Peyer's patch (tissue), 4 donors: ENCODE results near the gene PACSIN2. TPM values are rescaled to one million over a fixed set of nuclear protein-coding genes. Genes with fewer than 3 reads are reported as not detected.
A peak's percentile ranks its signal among the peaks of the same experiment; 100 is the strongest.
"Not testable (repeated sequence)": the region's sequence is repeated elsewhere in the genome, so short reads cannot be mapped to it uniquely, and the experiment has no call there.

ENCODE experiments used
- DNase-seq, 3 donors: peaks; one replicate each; pipeline ENCODE4 v3.0.0-alpha.2; 2017 to 2019
- H3K27ac ChIP-seq, 4 donors: fragments of 200-600 bp; sonication (generic); one replicate each; pipeline ENCODE4 v1.5.1; 2016 to 2019
- H3K27me3 ChIP-seq, 2 donors: fragments of 200-600 bp; sonication (generic); one replicate each; pipeline ENCODE4 v1.5.1; 2019
- H3K36me3 ChIP-seq, 3 donors: fragments of 200-600 bp; sonication (generic); one replicate each; pipeline ENCODE4 v1.5.1; 2016 to 2019
- H3K4me1 ChIP-seq, 4 donors: fragments of 200-600 bp; sonication (generic); one replicate each; pipeline ENCODE4 v1.5.1; 2016 to 2019
- H3K4me3 ChIP-seq, 4 donors: fragments of 200-600 bp; sonication (generic); 1 replicate in 3 of 4; 2 replicates in 1 of 4; pipeline ENCODE4 v1.5.1; 2016 to 2019; ENCODE audit warnings: mild to moderate bottlenecking in 1 of 4
- H3K9me3 ChIP-seq, 4 donors: fragments of 200-600 bp; sonication (generic); one replicate each; pipeline ENCODE4 v1.5.1; 2016 to 2019; ENCODE audit warnings: mild to moderate bottlenecking in 1 of 4
- CTCF ChIP-seq, 6 experiments: fragments of 450-650 bp in 4 of 6; fragments of 200-600 bp in 2 of 6; sonication (generic) in 1 of 6; IDR thresholded peaks; one replicate each; pipeline ENCODE4 v1.5.1; 2017 to 2019; ENCODE audit warnings: antibody characterized with exemption in 6 of 6, mild to moderate bottlenecking in 3 of 6, moderate library complexity in 1 of 6
- POLR2A ChIP-seq, 2 donors: fragments of 450-650 bp; IDR thresholded peaks; one replicate each; pipeline ENCODE4 v1.5.1; 2017; ENCODE audit warnings: antibody characterized with exemption in 2 of 2, mild to moderate bottlenecking in 2 of 2, moderate library complexity in 2 of 2
- total RNA-seq, 4 donors: library from RNA; depleted of rRNA; stranded (reverse); fragments of >200 nt; gene quantifications; one replicate each; pipeline ENCODE4 v1.1.0, GENCODE V29; 2016

Gene PACSIN2
- total RNA-seq, 4 donors from 2014 or later = 58.0 to 149 (median 110) TPM

DNA sequence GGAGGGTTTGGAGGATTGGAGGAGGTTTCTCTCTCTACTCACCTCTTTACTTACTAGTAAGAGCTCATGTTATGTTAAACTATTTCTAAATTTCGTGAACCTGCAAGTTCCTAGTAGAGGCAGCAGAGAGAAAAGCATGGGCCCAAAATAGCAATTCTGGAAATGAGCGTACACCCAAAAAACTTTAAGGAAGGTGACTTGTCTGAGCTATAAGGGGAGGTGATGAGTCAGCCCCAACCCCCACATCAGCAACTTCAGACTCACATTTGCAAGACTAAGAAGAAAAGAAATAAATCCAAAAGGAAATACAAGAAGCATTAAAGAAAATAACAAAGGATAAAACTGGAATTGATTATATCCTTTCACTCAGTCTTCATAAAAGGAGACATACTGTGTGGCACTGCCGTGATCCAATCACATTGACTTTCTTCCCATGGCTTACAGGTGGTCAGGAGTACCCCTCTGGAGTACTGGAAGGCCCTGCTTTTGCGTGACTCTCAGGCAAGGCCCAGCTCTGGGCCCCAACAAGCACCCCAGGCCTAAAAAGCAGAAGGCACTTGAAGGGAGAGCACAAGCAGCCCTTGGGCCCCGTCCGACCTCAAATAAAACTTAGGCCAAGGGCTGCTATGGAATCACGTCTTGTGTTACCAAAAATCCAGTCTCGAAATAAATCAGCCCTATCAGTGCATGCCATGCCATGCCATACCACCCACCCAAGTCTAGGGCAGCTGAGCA is 14.3 kb downstream of the PACSIN2 start:
- Histone ChIP-seq H3K4me1 (peaks cover under 1 to 79% (median 15%) of the 10 kb centered on the region in 4 donors), H3K36me3 (no peaks in the 10 kb centered on the region), H3K9me3 (no peaks in the 10 kb centered on the region), H3K4me3 (no peak overlapping the region), H3K27ac (peak overlapping the region in 1 of 4 donors; percentile 14), H3K27me3 (no peaks in the 10 kb centered on the region)
- DNase-seq = no peak
- TF ChIP-seq CTCF (IDR thresholded peaks at IDR 0.05) (no peak), POLR2A (IDR thresholded peaks at IDR 0.05) (no peak)

DNA sequence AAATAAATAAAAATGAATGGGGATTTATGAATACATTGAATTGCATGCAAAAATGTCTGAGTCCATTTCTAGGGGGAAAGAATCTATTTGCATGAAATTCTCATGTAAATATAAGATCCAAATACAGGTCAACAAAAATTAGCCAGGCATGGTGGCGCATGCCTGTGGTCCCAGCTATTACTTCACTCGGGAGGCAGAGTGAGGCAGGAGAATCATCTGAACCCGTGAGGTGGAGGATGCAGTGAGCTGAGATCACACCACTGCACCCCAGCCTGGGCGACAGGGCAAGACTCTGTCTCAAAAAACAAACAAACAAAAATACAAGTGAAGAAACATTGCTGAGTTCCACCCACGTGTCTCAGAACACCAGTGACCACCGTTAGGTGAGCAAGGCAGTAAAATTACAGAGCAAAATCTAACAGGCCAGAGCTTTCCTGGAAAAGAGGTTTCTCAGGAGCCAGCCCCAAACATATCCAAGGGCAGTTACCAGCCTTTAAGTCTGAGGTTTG is 17.3 kb downstream of the PACSIN2 start:
- DNase-seq = no peak
- H3K27ac ChIP-seq = peak overlapping the region in 1 of 4 donors; percentile 89

DNA sequence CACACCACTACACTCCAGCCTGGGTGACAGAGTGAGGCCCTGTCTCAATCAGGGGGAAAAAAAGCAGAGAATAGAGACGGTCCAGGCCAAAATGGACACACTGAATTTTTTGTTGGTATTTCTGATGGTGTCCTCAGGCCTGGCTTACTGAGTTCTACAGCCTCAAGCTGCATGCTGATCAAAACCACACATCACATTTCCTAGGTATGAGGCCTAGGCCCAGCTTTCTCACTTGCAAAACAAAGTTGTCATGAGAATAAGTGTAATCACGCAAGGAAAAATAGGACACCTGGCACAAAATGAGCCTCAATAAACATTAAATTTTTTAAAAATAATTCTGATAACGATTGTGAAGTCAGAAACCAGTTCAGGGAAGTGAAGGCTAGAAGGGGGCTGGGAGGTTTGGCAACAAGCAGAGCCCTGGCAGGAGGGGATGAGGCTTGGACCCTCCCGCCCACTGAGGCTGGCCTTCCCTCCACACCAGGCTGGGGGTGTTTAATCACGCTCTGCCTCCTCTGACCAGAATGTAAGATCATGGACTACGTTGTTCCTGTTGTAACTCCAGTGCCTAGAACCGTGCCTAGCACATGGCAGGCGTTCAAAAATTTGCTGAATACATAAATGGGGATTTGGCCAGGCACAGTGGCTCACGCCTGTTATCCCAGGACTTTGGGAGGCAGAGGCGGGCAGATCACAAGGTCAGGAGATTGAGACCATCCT is 18.1 kb downstream of the PACSIN2 start:
- Histone ChIP-seq H3K36me3 (no peaks in the 10 kb centered on the region), H3K27ac (peak overlapping the region in 2 of 4 donors; percentile 48 to 89), H3K4me1 (peaks cover 3 to 74% (median 15%) of the 10 kb centered on the region in 4 donors), H3K4me3 (no peak overlapping the region), H3K9me3 (no peaks in the 10 kb centered on the region), H3K27me3 (no peaks in the 10 kb centered on the region)
- TF ChIP-seq POLR2A (IDR thresholded peaks at IDR 0.05) = no peak
- TF ChIP-seq CTCF (IDR thresholded peaks at IDR 0.05) = no peak
- no peak for DNase-seq

More for the DNA sequence above, 17.3 kb downstream of the PACSIN2 start:
- Histone ChIP-seq H3K36me3 (no peaks in the 10 kb centered on the region), H3K4me1 (peaks cover 3 to 78% (median 20%) of the 10 kb centered on the region in 4 donors), H3K9me3 (no peaks in the 10 kb centered on the region), H3K4me3 (no peak overlapping the region), H3K27me3 (no peaks in the 10 kb centered on the region)
- TF ChIP-seq POLR2A (IDR thresholded peaks at IDR 0.05) (no peak), CTCF (IDR thresholded peaks at IDR 0.05) (no peak)

DNA sequence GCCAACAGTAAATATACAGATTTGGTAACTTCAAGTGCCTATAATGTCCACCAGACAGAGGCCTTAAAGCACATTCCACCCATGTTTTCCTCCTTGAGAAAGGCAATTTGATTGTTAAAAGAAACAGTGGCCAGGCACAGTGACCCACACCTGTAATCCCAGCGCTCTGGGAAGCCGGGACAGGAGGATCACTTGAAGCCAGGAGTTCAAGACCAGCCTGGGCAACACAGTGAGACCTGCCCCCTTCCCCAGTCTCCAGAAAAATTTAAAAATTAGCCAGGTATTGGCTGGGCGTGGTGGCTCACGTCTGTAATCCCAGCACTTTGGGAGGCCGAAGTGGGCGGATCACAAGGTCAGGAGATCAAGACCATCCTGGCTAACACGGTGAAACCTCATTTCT is 19.3 kb downstream of the PACSIN2 start:
- H3K4me1 ChIP-seq = peaks cover 3 to 75% (median 10%) of the 10 kb centered on the region in 4 donors
- H3K9me3 ChIP-seq, H3K27me3 ChIP-seq, H3K36me3 ChIP-seq, DNase-seq: not testable (repeated sequence)
- H3K4me3 ChIP-seq = peak overlapping the region in 1 of 4 donors; percentile 31
- H3K27ac ChIP-seq = peak overlapping the region; percentile 67 to 93 (median 82)

- H3K27ac ChIP-seq = peak overlapping the region; percentile 67 to 93 (median 82)
- TF ChIP-seq POLR2A (IDR thresholded peaks at IDR 0.05) = peak; percentile 49 to 71
- no peak for TF ChIP-seq CTCF (IDR thresholded peaks at IDR 0.05)
- H3K4me3 ChIP-seq = peak overlapping the region in 2 of 4 donors; percentile 31 to 35
Measured at GRCh38 chr22:42994917-42995562, 19.9 kb downstream of the PACSIN2 start.

More at GRCh38 chr22:42994917-42995562, 19.9 kb downstream of the PACSIN2 start:
- DNase-seq = peak in 2 of 3 donors; percentile 71 to 73
- H3K36me3 ChIP-seq = no peaks in the 10 kb centered on the region
- no peaks in the 10 kb centered on the region for H3K27me3 ChIP-seq
- H3K4me1 ChIP-seq = peaks cover 3 to 79% (median 12%) of the 10 kb centered on the region in 4 donors
- H3K9me3 ChIP-seq = no peaks in the 10 kb centered on the region
